ENCODE data around the gene ANKRD11. TPM values are rescaled to one million over a fixed set of nuclear protein-coding genes. Genes with fewer than 3 reads are reported as not detected.

ANKRD11 gene
- total RNA-seq, 1 experiment from 2014 or later, result 99.4 TPM

DNA sequence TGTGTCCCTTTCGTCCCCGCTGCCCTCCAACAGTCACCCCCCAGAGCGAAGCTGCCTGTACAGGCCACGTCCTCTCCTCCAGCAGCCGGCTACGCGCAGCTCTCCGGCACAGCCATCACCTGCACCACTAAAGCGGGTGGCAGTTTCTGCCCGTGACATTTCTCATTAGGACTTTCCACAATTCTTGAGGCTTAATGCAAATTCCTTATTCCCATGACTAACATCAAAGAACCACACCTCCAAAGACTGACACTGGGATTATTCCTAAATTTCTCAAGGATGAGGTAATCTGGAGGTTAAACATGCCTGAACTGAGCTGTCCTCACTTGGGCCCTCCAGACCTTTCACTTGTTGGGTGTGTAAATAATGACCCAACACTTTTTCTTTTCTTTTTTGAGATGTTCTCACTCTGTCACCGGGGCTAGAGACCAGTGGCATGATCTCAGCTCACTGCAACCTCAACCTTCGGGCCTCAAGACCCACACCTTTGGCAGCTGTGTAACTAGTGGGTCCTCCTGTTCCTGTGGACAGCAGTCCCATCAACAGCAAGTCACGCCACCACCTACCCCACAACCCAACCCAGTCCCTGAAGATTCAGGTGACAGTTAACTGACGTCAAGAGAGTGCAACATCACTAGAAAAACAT, 11.7 kb downstream of the ANKRD11 start:
- POLR2A ChIA-PET, result no interaction called here
- Histone ChIP-seq H3K27ac (ENCODE audit: low read length) (no peak overlapping the region), H3K4me1 (ENCODE audit: control insufficient read depth, insufficient read depth, low read length) (peaks cover 46% of the 10 kb centered on the region), H3K9me3 (ENCODE audit: control insufficient read depth, insufficient read depth, low read depth, low read length) (no peaks in the 10 kb centered on the region), H3K36me3 (ENCODE audit: control insufficient read depth, insufficient read depth, low read length) (no peaks in the 10 kb centered on the region), H3K27me3 (ENCODE audit: control insufficient read depth, insufficient read depth, low read length) (no peaks in the 10 kb centered on the region), H3K4me3 (ENCODE audit: low read depth in 2 of 2, low read length in 2 of 2) (no peak overlapping the region)
- CTCF ChIA-PET, result no interaction called here
- no peak for DNase-seq (ENCODE audit: low read depth, low spot score)
- intact Hi-C loops (cut with micrococcal nuclease; ENCODE audit: unreplicated experiment) (no loop called here), in situ Hi-C loops (cut with HindIII; ENCODE audit: low pct_unique_long_range_greater_than_20kb, low sequenced_read_pairs) (no loop called here)
- ATAC-seq, result no peak
- no TSS peak for BruUV-seq (replicated peaks)
- TF ChIP-seq SIN3A (IDR thresholded peaks at IDR 0.05; ENCODE audit: borderline replicate concordance, insufficient read depth, low read depth, low read length) (no peak), TCF7L2 (IDR thresholded peaks at IDR 0.05; ENCODE audit: low read depth, low read length) (no peak), POLR2AphosphoS5 (IDR thresholded peaks at IDR 0.05; ENCODE audit: low read depth, low read length) (no peak)
- TF ChIP-seq, protein P1, sequence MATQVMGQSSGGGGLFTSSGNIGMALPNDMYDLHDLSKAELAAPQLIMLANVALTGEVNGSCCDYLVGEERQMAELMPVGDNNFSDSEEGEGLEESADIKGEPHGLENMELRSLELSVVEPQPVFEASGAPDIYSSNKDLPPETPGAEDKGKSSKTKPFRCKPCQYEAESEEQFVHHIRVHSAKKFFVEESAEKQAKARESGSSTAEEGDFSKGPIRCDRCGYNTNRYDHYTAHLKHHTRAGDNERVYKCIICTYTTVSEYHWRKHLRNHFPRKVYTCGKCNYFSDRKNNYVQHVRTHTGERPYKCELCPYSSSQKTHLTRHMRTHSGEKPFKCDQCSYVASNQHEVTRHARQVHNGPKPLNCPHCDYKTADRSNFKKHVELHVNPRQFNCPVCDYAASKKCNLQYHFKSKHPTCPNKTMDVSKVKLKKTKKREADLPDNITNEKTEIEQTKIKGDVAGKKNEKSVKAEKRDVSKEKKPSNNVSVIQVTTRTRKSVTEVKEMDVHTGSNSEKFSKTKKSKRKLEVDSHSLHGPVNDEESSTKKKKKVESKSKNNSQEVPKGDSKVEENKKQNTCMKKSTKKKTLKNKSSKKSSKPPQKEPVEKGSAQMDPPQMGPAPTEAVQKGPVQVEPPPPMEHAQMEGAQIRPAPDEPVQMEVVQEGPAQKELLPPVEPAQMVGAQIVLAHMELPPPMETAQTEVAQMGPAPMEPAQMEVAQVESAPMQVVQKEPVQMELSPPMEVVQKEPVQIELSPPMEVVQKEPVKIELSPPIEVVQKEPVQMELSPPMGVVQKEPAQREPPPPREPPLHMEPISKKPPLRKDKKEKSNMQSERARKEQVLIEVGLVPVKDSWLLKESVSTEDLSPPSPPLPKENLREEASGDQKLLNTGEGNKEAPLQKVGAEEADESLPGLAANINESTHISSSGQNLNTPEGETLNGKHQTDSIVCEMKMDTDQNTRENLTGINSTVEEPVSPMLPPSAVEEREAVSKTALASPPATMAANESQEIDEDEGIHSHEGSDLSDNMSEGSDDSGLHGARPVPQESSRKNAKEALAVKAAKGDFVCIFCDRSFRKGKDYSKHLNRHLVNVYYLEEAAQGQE (IDR thresholded peaks at IDR 0.05; ENCODE audit: insufficient read depth in 1 of 2, low read depth in 2 of 2, low read length in 1 of 2), result no peak
- TF ChIP-seq, protein P2, sequence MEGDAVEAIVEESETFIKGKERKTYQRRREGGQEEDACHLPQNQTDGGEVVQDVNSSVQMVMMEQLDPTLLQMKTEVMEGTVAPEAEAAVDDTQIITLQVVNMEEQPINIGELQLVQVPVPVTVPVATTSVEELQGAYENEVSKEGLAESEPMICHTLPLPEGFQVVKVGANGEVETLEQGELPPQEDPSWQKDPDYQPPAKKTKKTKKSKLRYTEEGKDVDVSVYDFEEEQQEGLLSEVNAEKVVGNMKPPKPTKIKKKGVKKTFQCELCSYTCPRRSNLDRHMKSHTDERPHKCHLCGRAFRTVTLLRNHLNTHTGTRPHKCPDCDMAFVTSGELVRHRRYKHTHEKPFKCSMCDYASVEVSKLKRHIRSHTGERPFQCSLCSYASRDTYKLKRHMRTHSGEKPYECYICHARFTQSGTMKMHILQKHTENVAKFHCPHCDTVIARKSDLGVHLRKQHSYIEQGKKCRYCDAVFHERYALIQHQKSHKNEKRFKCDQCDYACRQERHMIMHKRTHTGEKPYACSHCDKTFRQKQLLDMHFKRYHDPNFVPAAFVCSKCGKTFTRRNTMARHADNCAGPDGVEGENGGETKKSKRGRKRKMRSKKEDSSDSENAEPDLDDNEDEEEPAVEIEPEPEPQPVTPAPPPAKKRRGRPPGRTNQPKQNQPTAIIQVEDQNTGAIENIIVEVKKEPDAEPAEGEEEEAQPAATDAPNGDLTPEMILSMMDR (IDR thresholded peaks at IDR 0.05), result no peak

DNA sequence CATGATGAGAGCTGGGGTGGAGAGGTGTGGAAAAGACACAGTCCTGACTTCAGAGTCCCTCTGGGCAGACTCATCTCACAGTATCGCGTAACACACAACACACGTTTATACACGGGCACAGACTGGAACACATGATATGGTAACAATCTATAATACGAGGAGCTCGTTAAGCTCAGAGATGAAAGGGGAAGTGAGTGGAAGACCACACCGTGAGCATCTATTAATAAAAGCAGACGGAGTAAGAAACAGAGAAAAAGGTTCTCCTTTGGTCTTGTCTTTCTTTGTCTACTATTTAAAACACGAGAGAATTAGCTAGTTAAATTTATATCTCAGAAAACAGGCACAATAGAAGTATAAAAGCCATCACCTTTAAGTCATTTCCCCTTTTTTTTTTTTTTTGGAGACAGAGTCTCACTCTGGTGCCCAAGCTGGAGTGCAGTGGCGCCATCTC, 13.5 kb downstream of the ANKRD11 start:
- no peak for TF ChIP-seq SIN3A (IDR thresholded peaks at IDR 0.05; ENCODE audit: borderline replicate concordance, insufficient read depth, low read depth, low read length)
- no peak for TF ChIP-seq TCF7L2 (IDR thresholded peaks at IDR 0.05; ENCODE audit: low read depth, low read length)
- no peak for TF ChIP-seq POLR2AphosphoS5 (IDR thresholded peaks at IDR 0.05; ENCODE audit: low read depth, low read length)
- TF ChIP-seq, protein P2 (IDR thresholded peaks at IDR 0.05), result no peak
- TF ChIP-seq, protein P1 (IDR thresholded peaks at IDR 0.05; ENCODE audit: insufficient read depth in 1 of 2, low read depth in 2 of 2, low read length in 1 of 2), result no peak
- Histone ChIP-seq H3K9me3 (ENCODE audit: control insufficient read depth, insufficient read depth, low read depth, low read length) (no peaks in the 10 kb centered on the region), H3K4me3 (ENCODE audit: low read depth in 2 of 2, low read length in 2 of 2) (no peak overlapping the region), H3K27me3 (ENCODE audit: control insufficient read depth, insufficient read depth, low read length) (no peaks in the 10 kb centered on the region), H3K36me3 (ENCODE audit: control insufficient read depth, insufficient read depth, low read length) (no peaks in the 10 kb centered on the region), H3K4me1 (ENCODE audit: control insufficient read depth, insufficient read depth, low read length) (peaks cover 49% of the 10 kb centered on the region), H3K27ac (ENCODE audit: low read length) (no peak overlapping the region)
- ChIA-PET CTCF (no interaction called here), POLR2A (no interaction called here)
- no TSS peak for BruUV-seq (replicated peaks)
- intact Hi-C loops (cut with micrococcal nuclease; ENCODE audit: unreplicated experiment), result no loop called here
- in situ Hi-C loops (cut with HindIII; ENCODE audit: low pct_unique_long_range_greater_than_20kb, low sequenced_read_pairs), result no loop called here
- DNase-seq (ENCODE audit: low read depth, low spot score), result no peak
- ATAC-seq, result 0 out of 2 replicates have a peak, but pooled peaks have one; percentile 26

Measured in Panc1 (cell line).